HEK293T (cell line): ENCODE results near the gene ATG9B.

Experiments used
- CTBP1 ChIP-seq: fragments of 450-650 bp; IDR thresholded peaks from 2 replicates; pipeline ENCODE4 v1.6.1; 2016; ENCODE audit warnings: borderline replicate concordance
- FOXK2 ChIP-seq: fragments of 450-650 bp; IDR thresholded peaks from 2 replicates; pipeline ENCODE4 v1.6.1; 2016; ENCODE audit warnings: mild to moderate bottlenecking
- L3MBTL2 ChIP-seq: fragments of 450-650 bp; conservative IDR thresholded peaks from 2 replicates; pipeline ENCODE4 v1.6.1; 2016; ENCODE audit warnings: mild to moderate bottlenecking
- NFRKB ChIP-seq: fragments of 450-650 bp; IDR thresholded peaks from 2 replicates; pipeline ENCODE4 v1.6.1; 2016; ENCODE audit warnings: mild to moderate bottlenecking, moderate library complexity
- PKNOX1 ChIP-seq: fragments of 450-650 bp; IDR thresholded peaks from 2 replicates; pipeline ENCODE4 v1.6.1; 2016
- SP1 ChIP-seq: fragments of 450-650 bp; IDR thresholded peaks from 2 replicates; pipeline ENCODE4 v1.6.1; 2017
- SUZ12 ChIP-seq: fragments of 450-650 bp; IDR thresholded peaks from 2 replicates; pipeline ENCODE4 v1.6.1; 2016; ENCODE audit warnings: mild to moderate bottlenecking
- TARDBP ChIP-seq: fragments of 450-650 bp; IDR thresholded peaks from 2 replicates; pipeline ENCODE4 v1.6.1; 2016
- ZNF384 ChIP-seq: fragments of 450-650 bp; IDR thresholded peaks from 2 replicates; pipeline ENCODE4 v1.6.1; 2016

GRCh38 chr7:151056666-151057505 lies 32.6 kb upstream of the ATG9B start:
- no peak for TF ChIP-seq FOXK2
- TF ChIP-seq CTBP1 = no peak
- no peak for TF ChIP-seq L3MBTL2
- TF ChIP-seq SUZ12 = no peak
- TF ChIP-seq TARDBP = no peak
- no peak for TF ChIP-seq SP1
- TF ChIP-seq PKNOX1 = no peak
- no peak for TF ChIP-seq NFRKB
- TF ChIP-seq ZNF384 = no peak
